NCI-H2029 (cell line): Measurements from ENCODE around the gene ITGB1BP2.
"Not testable (repeated sequence)": the region's sequence is repeated elsewhere in the genome, so short reads cannot be mapped to it uniquely, and the experiment has no call there.

ENCODE experiments used
- DNase-seq: peaks from one replicate; lab custom pipeline; 2025; lab: John Stamatoyannopoulos, UW

The ITGB1BP2 gene

DNA sequence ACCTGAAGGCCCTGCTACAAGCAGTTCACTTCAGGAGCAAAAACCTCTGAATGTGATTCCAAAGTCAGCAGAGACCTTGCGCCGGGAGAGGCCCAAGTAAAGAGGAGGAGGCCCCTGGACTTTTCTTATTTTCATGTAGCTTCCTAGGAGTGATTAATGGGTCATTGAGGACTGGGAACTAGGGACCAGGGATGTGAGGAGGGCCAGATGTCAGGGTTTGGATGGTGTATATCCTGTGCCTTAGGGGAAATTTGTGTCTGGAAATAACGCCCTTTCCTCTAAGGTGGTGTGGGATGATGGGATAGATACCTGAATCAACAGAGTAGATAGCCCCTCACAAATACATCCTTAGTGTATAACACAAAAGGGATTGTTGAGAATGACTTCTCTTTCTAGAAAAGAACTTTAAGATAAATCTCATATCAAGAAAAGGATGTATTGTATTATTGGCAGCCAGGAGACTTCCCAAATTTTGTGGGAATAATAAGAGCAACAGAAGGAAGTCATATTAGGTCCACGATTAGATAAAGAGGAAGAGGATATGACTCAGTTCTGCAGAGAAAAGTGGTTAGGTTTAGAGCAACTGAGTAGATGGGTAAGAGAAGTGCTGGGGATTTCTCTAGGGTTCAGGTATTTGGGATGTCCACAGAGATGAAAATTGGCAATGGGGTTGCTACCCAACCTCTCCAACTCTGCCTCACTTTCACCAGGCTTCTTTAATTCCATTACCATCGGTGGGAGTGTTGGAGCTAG lies 1.1 kb downstream of the ITGB1BP2 start:
- DNase-seq = no peak

DNA sequence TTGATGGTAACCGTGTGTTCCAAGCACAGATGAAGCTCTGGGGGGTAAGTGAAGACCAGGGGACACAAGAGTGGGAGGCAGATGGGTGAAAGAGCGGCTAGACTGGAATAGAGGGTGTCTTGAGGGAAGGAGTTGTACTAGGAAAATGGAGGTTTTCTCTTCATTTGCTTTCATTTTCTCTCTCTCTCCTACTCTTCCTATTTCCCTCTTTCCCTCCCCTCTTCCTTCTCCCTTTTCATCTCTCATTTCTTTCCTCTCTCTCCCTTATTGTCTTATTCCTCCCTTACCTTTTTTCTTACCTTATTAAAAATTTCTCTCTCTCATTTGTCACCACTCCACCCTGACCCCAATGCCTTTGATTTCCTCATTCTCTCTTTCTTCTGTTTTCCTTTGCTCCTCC lies 3.0 kb downstream of the ITGB1BP2 start:
- no peak for DNase-seq

DNA sequence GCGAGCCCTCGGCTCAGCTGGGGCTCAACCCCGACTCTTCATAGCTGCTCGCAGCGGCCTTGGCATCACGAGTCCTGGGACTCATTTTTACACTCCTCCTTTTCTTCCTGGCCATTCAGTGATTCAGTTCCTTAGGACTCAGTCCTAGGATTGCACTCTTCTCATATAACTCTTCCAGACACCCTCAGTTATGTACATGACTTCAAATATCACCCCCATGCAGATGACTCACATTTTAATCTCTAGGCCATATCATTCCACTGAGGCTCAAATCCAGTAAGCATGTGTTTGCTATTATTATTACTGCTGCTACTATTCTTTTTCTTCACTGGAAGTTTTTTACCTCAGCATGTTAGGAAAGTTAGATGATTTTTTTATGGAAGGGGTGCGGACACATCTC lies 14.4 kb downstream of the ITGB1BP2 start:
- DNase-seq = no peak

DNA sequence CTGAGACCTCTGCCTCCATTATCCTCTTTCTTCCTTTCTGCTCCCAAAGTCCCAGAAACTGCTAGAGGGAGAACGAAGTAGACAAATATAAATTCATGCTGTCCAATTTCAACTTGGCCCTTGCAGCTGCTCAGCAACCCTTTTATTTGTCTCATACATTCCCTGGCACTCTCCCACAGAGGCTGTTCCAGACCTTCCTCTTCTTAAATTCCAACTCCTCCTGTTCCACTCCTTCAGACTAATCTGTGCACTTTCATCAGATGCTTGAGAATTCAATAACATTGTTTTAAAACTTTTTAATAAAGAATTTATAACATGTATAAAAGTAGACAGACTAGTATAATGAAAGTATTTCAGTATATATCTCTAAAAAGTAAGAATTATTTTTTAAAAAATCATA lies 15.4 kb downstream of the ITGB1BP2 start:
- not testable (repeated sequence) for DNase-seq

DNA sequence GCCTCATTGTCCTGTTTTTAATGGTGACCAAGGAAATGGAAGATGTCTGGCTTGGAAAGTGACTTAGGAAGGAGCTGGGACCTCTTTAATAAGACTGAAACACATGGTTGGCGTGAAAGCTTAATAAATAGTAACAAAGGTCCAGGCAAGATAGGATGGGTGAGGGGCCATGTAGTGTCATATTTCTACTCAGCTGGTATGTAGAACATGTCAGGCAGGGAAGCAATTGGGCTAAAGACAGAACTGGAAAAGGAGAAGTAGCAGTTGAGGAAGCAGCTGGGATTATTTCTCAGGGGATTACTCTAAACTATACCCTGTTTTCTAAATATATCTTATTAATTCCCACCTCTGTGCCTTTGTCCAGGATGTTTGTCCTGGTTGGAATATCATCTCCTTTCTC lies 18.6 kb downstream of the ITGB1BP2 start:
- no peak for DNase-seq

DNA sequence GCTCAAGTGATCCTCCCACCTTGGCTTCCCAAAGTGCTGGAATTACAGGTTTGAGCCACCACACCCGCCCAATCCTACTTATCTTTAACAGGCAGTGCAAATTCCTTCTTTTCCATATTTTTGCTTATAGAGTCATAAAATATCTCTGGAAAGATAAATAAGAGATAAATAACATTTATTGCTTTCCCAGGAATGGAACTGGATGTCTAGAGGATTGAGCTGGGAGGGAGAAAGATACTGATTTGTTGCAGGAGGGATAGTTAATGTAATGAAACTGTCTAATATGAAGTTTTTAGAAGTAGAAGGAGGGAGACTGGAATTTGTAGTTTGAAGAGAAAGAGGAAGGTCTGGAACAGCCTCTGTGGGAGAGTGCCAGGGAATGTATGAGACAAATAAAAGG lies 20.2 kb downstream of the ITGB1BP2 start:
- DNase-seq = no peak

DNA sequence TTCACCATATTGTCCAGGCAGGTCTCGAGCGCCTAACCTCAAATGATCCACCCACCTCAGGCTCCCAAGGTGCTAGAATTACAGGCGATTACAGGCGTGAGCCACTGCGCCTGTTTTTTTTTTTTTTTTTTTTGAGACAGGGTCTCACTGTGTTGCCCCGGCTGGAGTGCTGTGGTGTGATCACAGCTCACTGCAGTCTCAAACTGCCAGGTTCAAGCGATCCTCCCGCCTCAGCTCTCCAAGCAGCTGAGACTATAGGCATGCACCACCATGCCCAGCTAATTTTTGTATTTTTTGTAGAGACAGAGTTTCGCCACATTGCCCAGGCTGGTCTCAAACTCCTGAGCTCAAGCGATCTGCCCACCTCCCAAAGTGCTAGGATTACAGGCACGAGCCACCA lies 22.9 kb downstream of the ITGB1BP2 start:
- DNase-seq = not testable (repeated sequence)

DNA sequence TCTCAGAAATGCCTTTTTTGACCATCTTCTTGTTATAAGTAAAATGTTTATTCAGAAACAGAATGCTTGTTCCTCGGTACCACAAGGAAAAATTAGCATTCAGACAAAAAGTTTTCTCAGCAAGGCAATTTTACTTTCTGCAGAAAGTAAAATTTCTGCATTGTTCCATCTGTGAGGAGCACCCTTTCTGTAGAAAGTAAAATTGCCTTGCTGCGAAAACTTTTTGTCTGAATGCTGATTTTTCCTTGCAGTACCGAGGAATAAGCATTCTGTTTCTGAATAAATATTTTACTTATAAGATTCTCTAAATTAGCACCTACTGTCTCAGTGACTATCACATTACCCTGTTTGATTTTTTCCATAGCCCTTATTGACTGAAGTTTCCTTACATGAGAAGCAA lies 24.8 kb downstream of the ITGB1BP2 start:
- no peak for DNase-seq

DNA sequence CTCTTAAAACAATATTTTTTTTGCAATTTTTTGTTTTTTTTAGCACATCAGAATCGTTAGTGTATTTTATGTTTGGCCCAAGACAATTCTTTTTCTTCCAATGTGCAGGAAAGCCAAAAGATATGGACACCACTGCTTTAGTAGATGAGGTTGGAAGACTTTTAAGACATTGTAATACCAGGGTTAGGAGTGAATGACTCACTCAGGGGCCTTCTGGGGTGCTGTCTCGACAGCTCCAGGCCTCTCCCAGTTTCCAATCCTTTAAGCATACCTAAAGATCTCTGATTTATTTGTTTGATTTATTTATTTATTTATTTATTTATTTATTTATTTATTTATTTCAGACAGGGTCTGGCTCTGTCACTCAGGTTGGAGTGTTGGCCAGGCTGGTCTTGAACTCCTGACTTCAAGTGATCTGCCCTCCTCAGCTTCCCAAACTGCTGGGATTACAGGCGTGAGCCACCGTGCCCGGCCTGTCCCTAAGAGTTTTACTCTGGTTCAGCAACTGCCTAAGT lies 47.7 kb downstream of the ITGB1BP2 start:
- DNase-seq = not testable (repeated sequence)

DNA sequence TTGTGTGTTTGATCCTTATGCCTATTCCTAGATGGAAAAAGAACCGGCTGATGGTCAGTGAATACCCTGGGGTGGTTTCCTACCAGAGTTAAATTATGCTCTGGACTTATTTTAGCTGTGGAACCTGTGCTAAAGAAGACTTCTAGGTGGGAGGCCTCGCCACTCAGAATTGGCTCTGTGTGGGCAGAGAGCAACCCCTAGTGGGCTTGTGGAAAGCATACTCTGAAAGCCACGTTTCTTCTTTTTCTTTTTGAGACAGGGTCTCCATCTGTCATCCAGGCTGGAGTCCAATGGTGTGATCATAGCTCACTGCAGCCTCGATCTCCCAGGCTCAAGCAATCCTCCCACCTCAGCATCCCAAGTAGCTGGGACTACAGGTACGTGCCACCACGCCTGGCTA lies 48.3 kb downstream of the ITGB1BP2 start:
- DNase-seq = not testable (repeated sequence)

DNA sequence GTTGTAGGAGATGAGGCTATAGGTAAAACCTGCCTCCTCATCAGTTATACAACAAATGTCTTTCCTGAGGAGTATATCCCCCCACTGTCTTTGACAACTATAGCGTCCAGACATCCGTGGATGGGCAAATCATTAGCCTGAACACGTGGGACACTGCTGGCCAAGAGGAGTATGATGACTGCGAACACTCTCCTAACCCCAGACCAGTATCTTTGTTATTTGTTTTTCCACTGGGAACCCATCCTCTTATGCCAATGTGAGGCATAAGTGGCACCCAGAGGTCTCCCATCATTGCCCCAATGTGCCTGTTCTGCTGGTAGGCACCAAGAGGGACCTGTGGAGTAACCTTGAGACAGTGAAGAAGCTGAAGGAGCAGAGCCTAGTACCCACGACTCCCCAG lies 50.9 kb downstream of the ITGB1BP2 start:
- DNase-seq = not testable (repeated sequence)
